Neural cell (in vitro differentiated cells): ENCODE data around the gene CST9. TPM values are rescaled to one million over a fixed set of nuclear protein-coding genes. Genes with fewer than 3 reads are reported as not detected.

Source experiments
- H2AFZ ChIP-seq: fragments of 200-600, 300-800 bp; sonication (generic), shearing (Covaris generic); 2 replicates; pipeline ENCODE4 v1.6.0; 2014; ENCODE audit warnings: low read depth, mild to moderate bottlenecking, antibody characterized with exemption, low read length, moderate library complexity
- H3F3A ChIP-seq: fragments of 200-600 bp; shearing (Covaris generic); 2 replicates; pipeline ENCODE4 v1.6.1; 2016; ENCODE audit warnings: mild to moderate bottlenecking, moderate library complexity, mixed read lengths, antibody characterized with exemption, low read length; ENCODE audit not compliant: insufficient read depth, poor library complexity, severe bottlenecking
- H3K27ac ChIP-seq: fragments of 200-600, 300-800 bp; sonication (generic), shearing (Covaris generic); 2 replicates; pipeline ENCODE4 v1.5.1; 2014; ENCODE audit warnings: mild to moderate bottlenecking, low read length, moderate library complexity
- H3K27me3 ChIP-seq: fragments of 300-800, 200-600 bp; sonication (generic), shearing (Covaris generic); 2 replicates; pipeline ENCODE4 v1.6.0; 2014; ENCODE audit warnings: mild to moderate bottlenecking, low read depth, low read length, moderate library complexity; ENCODE audit not compliant: insufficient read depth
- H3K36me3 ChIP-seq: fragments of 300-800, 200-600 bp; sonication (generic), shearing (Covaris generic); 2 replicates; pipeline ENCODE4 v1.5.1; 2014; ENCODE audit warnings: mild to moderate bottlenecking, antibody characterized with exemption, low read length, moderate library complexity; ENCODE audit not compliant: insufficient read depth
- H3K4me2 ChIP-seq: fragments of 300-800, 200-600 bp; sonication (generic), shearing (Covaris generic); 2 replicates; pipeline ENCODE4 v1.6.0; 2014; ENCODE audit warnings: mild to moderate bottlenecking, low read length
- H3K4me3 ChIP-seq: fragments of 300-800, 200-600 bp; sonication (generic), shearing (Covaris generic); 2 replicates; pipeline ENCODE4 v1.5.1; 2014; ENCODE audit warnings: mild to moderate bottlenecking, low read length, moderate library complexity
- H3K79me2 ChIP-seq: fragments of 200-600 bp; shearing (Covaris generic); replicated peaks from 2 replicates; pipeline ENCODE4 v1.6.0; 2014; ENCODE audit warnings: mild to moderate bottlenecking, low read length, moderate library complexity; ENCODE audit not compliant: insufficient read depth
- H3K9ac ChIP-seq: fragments of 300-800, 200-600 bp; sonication (generic), shearing (Covaris generic); 2 replicates; pipeline ENCODE4 v1.6.1; 2016; ENCODE audit warnings: mild to moderate bottlenecking, low read length, mixed read lengths
- H3K9me2 ChIP-seq: fragments of 200-600 bp; shearing (Covaris generic); 2 replicates; pipeline ENCODE4 v1.6.1; 2016; ENCODE audit warnings: mild to moderate bottlenecking, low read length, mixed read lengths; ENCODE audit not compliant: insufficient read depth
- H3K9me3 ChIP-seq: fragments of 200-600, 300-800 bp; sonication (generic), shearing (Covaris generic); 2 replicates; pipeline ENCODE4 v1.6.1; 2016; ENCODE audit warnings: mild to moderate bottlenecking, mixed run types, low read length, moderate library complexity, mixed read lengths
- H4K20me1 ChIP-seq: fragments of 200-600 bp; shearing (Covaris generic); 2 replicates; pipeline ENCODE4 v1.6.1; 2016; ENCODE audit warnings: mild to moderate bottlenecking, mixed run types; ENCODE audit not compliant: insufficient read depth
- CTCF ChIP-seq: fragments of 450-650 bp; IDR thresholded peaks from 2 replicates; pipeline ENCODE4 v1.5.1; 2014; ENCODE audit warnings: antibody characterized with exemption, mild to moderate bottlenecking, moderate library complexity; ENCODE audit not compliant: poor library complexity, severe bottlenecking
- EP300 ChIP-seq: fragments of 450-650 bp; conservative IDR thresholded peaks from 2 replicates; pipeline ENCODE4 v1.6.1; 2014; ENCODE audit warnings: antibody characterized with exemption, mild to moderate bottlenecking, moderate library complexity; ENCODE audit not compliant: poor library complexity, severe bottlenecking
- EZH2 ChIP-seq: fragments of 200-600, 300-800 bp; shearing (Covaris generic), sonication (generic); IDR thresholded peaks from 2 replicates; pipeline ENCODE4 v1.6.1; 2014; ENCODE audit warnings: antibody characterized with exemption, low read length, borderline replicate concordance, mild to moderate bottlenecking; ENCODE audit not compliant: insufficient read depth, poor library complexity, severe bottlenecking
- MXI1 ChIP-seq: fragments of 450-650 bp; conservative IDR thresholded peaks from 2 replicates; pipeline ENCODE4 v1.6.1; 2014; ENCODE audit warnings: antibody characterized with exemption, mild to moderate bottlenecking; ENCODE audit not compliant: poor library complexity, severe bottlenecking
- POLR2AphosphoS5 ChIP-seq: IDR thresholded peaks from 2 replicates; pipeline ENCODE4 v1.6.1; 2012
- RAD21 ChIP-seq: fragments of 450-650 bp; conservative IDR thresholded peaks from 2 replicates; pipeline ENCODE4 v1.6.1; 2014; ENCODE audit warnings: antibody characterized with exemption, mild to moderate bottlenecking, moderate library complexity
- REST ChIP-seq: IDR thresholded peaks from 2 replicates; pipeline ENCODE4 v1.6.1; 2012; ENCODE audit warnings: borderline replicate concordance
- SMC3 ChIP-seq: fragments of 450-650 bp; conservative IDR thresholded peaks from 2 replicates; pipeline ENCODE4 v1.6.1; 2014; ENCODE audit warnings: antibody characterized with exemption, mild to moderate bottlenecking, moderate library complexity; ENCODE audit not compliant: poor library complexity
- TAF1 ChIP-seq: IDR thresholded peaks from 2 replicates; pipeline ENCODE4 v1.6.1; 2012; ENCODE audit warnings: low read depth
- polyA plus RNA-seq: library from polyadenylated mRNA; depleted of rRNA; stranded (reverse); fragments of >200 nt; gene quantifications from 2 replicates; pipeline ENCODE4 v1.2.3, GENCODE V29; 2014

CST9 gene
- polyA plus RNA-seq, 1 donor from 2014 or later: not detected

- H3K79me2 ChIP-seq: no peaks in the 10 kb centered on the region
- H3K9me3 ChIP-seq: no peaks in the 10 kb centered on the region
- no peaks in the 10 kb centered on the region for H3K36me3 ChIP-seq
- H3K4me2 ChIP-seq: no peak overlapping the region
- H3K9ac ChIP-seq: no peak overlapping the region
- H3K27me3 ChIP-seq: no peaks in the 10 kb centered on the region
- no peak for TF ChIP-seq REST
- no peak for TF ChIP-seq SMC3
- TF ChIP-seq MXI1: no peak
- TF ChIP-seq TAF1: no peak
- TF ChIP-seq CTCF: no peak
- TF ChIP-seq POLR2AphosphoS5: no peak
- no peak for TF ChIP-seq EZH2
- no peak for TF ChIP-seq RAD21
- TF ChIP-seq EP300: no peak
- H3F3A ChIP-seq: no peaks in the 10 kb centered on the region
- H3K4me3 ChIP-seq: no peak overlapping the region
- no peaks in the 10 kb centered on the region for H3K9me2 ChIP-seq
- H3K27ac ChIP-seq: no peak overlapping the region
- H4K20me1 ChIP-seq: no peaks in the 10 kb centered on the region
- H2AFZ ChIP-seq: no peak overlapping the region
These were observed 18.8 kb downstream of the CST9 start for GRCh38 chr20:23586735-23587525.

GRCh38 chr20:23585808-23586734, 19.6 kb downstream of the CST9 start:
- Histone ChIP-seq H4K20me1 (no peaks in the 10 kb centered on the region), H3K4me3 (no peak overlapping the region), H3K9me3 (no peaks in the 10 kb centered on the region), H3F3A (no peaks in the 10 kb centered on the region), H3K36me3 (no peaks in the 10 kb centered on the region), H3K4me2 (no peak overlapping the region), H2AFZ (no peak overlapping the region), H3K79me2 (no peaks in the 10 kb centered on the region), H3K9ac (no peak overlapping the region), H3K9me2 (no peaks in the 10 kb centered on the region), H3K27ac (no peak overlapping the region), H3K27me3 (no peaks in the 10 kb centered on the region)
- TF ChIP-seq POLR2AphosphoS5: no peak
- no peak for TF ChIP-seq TAF1
- TF ChIP-seq SMC3: no peak
- TF ChIP-seq RAD21: no peak
- TF ChIP-seq REST: no peak
- TF ChIP-seq EZH2: no peak
- no peak for TF ChIP-seq CTCF
- no peak for TF ChIP-seq EP300
- TF ChIP-seq MXI1: no peak
